Panc1 (cell line): ENCODE results near the gene FAM168B. TPM values are rescaled to one million over a fixed set of nuclear protein-coding genes. Genes with fewer than 3 reads are reported as not detected.
"Not testable (repeated sequence)": the region's sequence is repeated elsewhere in the genome, so short reads cannot be mapped to it uniquely, and the experiment has no call there.

Experiments
- ATAC-seq: fragments of 200-7000 bp; cut with Tn5 transposase; 2 replicates; pipeline ENCODE4 v1.9.1; 2020; ENCODE audit warnings: mild to moderate bottlenecking, moderate library complexity
- BruUV-seq: library from RNA; stranded (reverse); fragments of 400-500 nt; replicated peaks from 2 replicates; lab custom pipeline; 2021; lab: Mats Ljungman, UMichigan
- CTCF ChIA-PET: fragments of 300-600 bp; sonication (Branson Sonifier 250); formaldehyde crosslinking; loops from one replicate; lab custom pipeline; 2022; ENCODE audit warnings: antibody characterized with exemption; lab: Charles Lee
- POLR2A ChIA-PET: fragments of 300-600 bp; sonication (Branson Sonifier 250); formaldehyde crosslinking; loops from one replicate; lab custom pipeline; 2022; ENCODE audit warnings: antibody characterized with exemption; lab: Charles Lee
- DNase-seq: peaks from one replicate; pipeline ENCODE4 v3.0.0-alpha.2; 2010; ENCODE audit warnings: low read depth, low spot score
- H3K27ac ChIP-seq: 2 replicates; pipeline ENCODE4 v1.5.1; 2011; ENCODE audit warnings: mild to moderate bottlenecking, low read length, inconsistent platforms
- H3K27me3 ChIP-seq: fragments of 200-500 bp; sonication (Bioruptor generic); 2 replicates; pipeline ENCODE4 v1.6.0; 2014; ENCODE audit warnings: low read length, inconsistent platforms; ENCODE audit not compliant: control insufficient read depth, insufficient read depth
- H3K36me3 ChIP-seq: fragments of 200-500 bp; sonication (Bioruptor generic); 2 replicates; pipeline ENCODE4 v1.5.1; 2014; ENCODE audit warnings: inconsistent platforms, mild to moderate bottlenecking, low read length, moderate library complexity; ENCODE audit not compliant: control insufficient read depth, insufficient read depth
- H3K4me1 ChIP-seq: 2 replicates; pipeline ENCODE4 v1.5.1; 2011; ENCODE audit warnings: inconsistent platforms, mild to moderate bottlenecking, low read length, moderate library complexity; ENCODE audit not compliant: control insufficient read depth, insufficient read depth
- H3K4me3 ChIP-seq, 2 experiments: 2 replicates each; pipeline ENCODE4 v1.5.1; 2011 to 2012; ENCODE audit warnings: low read depth in 2 of 2, low read length in 2 of 2, mild to moderate bottlenecking in 2 of 2, inconsistent platforms in 1 of 2, moderate library complexity in 1 of 2
- H3K9me3 ChIP-seq: fragments of 200-500 bp; sonication (Bioruptor generic); 2 replicates; pipeline ENCODE4 v1.5.1; 2014; ENCODE audit warnings: low read depth, mild to moderate bottlenecking, inconsistent platforms, low read length, moderate library complexity; ENCODE audit not compliant: control insufficient read depth, insufficient read depth
- CTCF ChIP-seq: fragments of 450-650 bp; IDR thresholded peaks from 2 replicates; pipeline ENCODE4 v1.5.1; 2017; ENCODE audit warnings: mild to moderate bottlenecking
- POLR2AphosphoS5 ChIP-seq: IDR thresholded peaks from 2 replicates; pipeline ENCODE4 v1.6.1; 2012; ENCODE audit warnings: mild to moderate bottlenecking, low read depth, low read length, moderate library complexity
- SIN3A ChIP-seq: IDR thresholded peaks from 2 replicates; pipeline ENCODE4 v1.6.1; 2012; ENCODE audit warnings: low read depth, mild to moderate bottlenecking, low read length, moderate library complexity, borderline replicate concordance; ENCODE audit not compliant: insufficient read depth
- TCF7L2 ChIP-seq: IDR thresholded peaks from 2 replicates; pipeline ENCODE4 v1.6.1; 2011; ENCODE audit warnings: mild to moderate bottlenecking, low read depth, low read length, inconsistent platforms
- in situ Hi-C: cut with HindIII; loops from 2 replicates; pipeline ENCODE4 v1.10.0; 2016; ENCODE audit warnings: low sequenced_read_pairs, low pct_unique_long_range_greater_than_20kb
- intact Hi-C: fragments of 100-400 bp; cut with micrococcal nuclease; formaldehyde crosslinking; loops from one replicate; pipeline ENCODE4 v1.10.0; 2022; ENCODE audit not compliant: unreplicated experiment
- total RNA-seq: library from RNA; stranded (reverse); gene quantifications from one replicate; pipeline ENCODE4 v1.2.1, GENCODE V29; 2021; ENCODE audit not compliant: unreplicated experiment
- TF ChIP-seq, protein P1 (sequence below), 2 experiments: IDR thresholded peaks; 2 replicates each; pipeline ENCODE4 v1.6.1; 2011 to 2012; ENCODE audit warnings: low read depth in 2 of 2, control low read depth in 1 of 2, low read length in 1 of 2, mild to moderate bottlenecking in 1 of 2, moderate library complexity in 1 of 2; ENCODE audit not compliant: insufficient read depth in 1 of 2

Gene FAM168B
- total RNA-seq, 1 experiment from 2014 or later = 137 TPM

GRCh38 chr2:131076707-131077106, 16.6 kb downstream of the FAM168B start:
- no peaks in the 10 kb centered on the region for H3K9me3 ChIP-seq
- ChIA-PET CTCF (no interaction called here), POLR2A (no interaction called here)
- no peak for ATAC-seq
- H3K4me1 ChIP-seq = no peaks in the 10 kb centered on the region
- in situ Hi-C loops = no loop called here
- BruUV-seq = no TSS peak
- no peaks in the 10 kb centered on the region for H3K27me3 ChIP-seq
- no peak overlapping the region for H3K27ac ChIP-seq
- peaks cover 24% of the 10 kb centered on the region for H3K36me3 ChIP-seq
- TF ChIP-seq SIN3A (no peak), POLR2AphosphoS5 (no peak), CTCF (no peak)
- H3K4me3 ChIP-seq = no peak overlapping the region
- intact Hi-C loops = no loop called here
- no peak for DNase-seq

- not testable (repeated sequence) for DNase-seq
Measured at GRCh38 chr2:131075578-131075977, 17.7 kb downstream of the FAM168B start.

DNA sequence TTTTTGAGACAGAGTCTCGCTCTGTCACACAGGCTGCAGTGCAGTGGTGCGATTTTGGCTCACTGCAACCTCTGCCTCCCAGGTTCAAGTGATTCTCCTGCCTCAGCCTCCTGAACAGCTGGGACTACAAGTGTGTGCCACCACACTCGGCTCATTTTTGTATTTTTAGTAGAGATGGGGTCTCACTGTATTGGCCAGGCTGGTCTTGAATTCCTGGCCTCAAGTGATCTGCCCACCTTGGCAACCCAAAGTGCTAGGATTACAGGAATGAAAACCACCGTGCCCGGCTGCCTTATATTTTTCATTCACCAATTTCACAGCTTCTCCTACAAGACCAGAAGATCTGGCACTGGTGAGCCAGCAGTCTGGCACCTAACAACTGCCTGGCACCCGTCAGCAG, 25.1 kb downstream of the FAM168B start:
- DNase-seq, H3K27ac ChIP-seq, H3K4me1 ChIP-seq, BruUV-seq, H3K27me3 ChIP-seq, H3K4me3 ChIP-seq, in situ Hi-C loops, H3K9me3 ChIP-seq, ATAC-seq, CTCF ChIA-PET, POLR2A ChIA-PET, intact Hi-C loops: not testable (repeated sequence)
- peaks cover 14% of the 10 kb centered on the region; the same call in 1 of the 2 replicates for H3K36me3 ChIP-seq

More at GRCh38 chr2:131075578-131075977, 17.7 kb downstream of the FAM168B start:
- H3K4me1 ChIP-seq, BruUV-seq, intact Hi-C loops, CTCF ChIA-PET, H3K27ac ChIP-seq, ATAC-seq, H3K4me3 ChIP-seq, in situ Hi-C loops, POLR2A ChIA-PET, H3K27me3 ChIP-seq, H3K9me3 ChIP-seq: not testable (repeated sequence)
- H3K36me3 ChIP-seq = peaks cover 26% of the 10 kb centered on the region

DNA sequence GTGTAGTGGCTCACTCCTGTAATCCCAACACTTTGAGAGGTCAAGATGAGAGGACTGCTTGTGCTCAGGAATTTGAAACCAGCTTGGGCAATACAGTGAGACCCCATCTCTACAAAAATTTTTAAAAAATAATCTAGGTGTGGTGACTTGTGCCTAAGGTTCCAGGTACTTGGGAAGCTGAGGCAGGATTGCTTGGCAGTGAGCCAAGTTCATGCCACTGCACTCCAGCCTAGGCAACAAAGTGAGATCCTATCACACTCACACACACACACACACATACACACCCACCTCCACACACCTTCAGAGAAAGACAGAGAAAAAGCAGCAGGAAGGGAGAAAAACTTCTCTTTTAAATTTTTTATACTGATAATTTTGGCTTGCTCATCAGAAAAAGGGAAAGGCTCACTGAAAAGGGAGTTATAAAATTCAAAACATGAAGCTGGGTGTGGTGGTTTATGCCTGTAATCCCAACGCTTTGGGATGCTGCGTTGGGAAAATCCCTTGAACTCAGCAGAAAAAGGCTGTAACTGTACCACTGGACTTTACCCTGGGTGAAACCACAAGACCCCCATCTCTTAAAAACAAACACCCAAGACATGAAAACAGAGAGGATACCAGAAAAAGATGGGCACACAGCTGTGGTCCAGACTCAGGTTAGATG, 25.7 kb downstream of the FAM168B start:
- Histone ChIP-seq H3K4me3 (no peak overlapping the region), H3K36me3 (peaks cover 18% of the 10 kb centered on the region; the same call in 1 of the 2 replicates), H3K4me1 (no peaks in the 10 kb centered on the region), H3K27me3 (no peaks in the 10 kb centered on the region), H3K27ac (no peak overlapping the region), H3K9me3 (no peaks in the 10 kb centered on the region)
- in situ Hi-C loops = no loop called here
- DNase-seq (no peak), ATAC-seq (no peak)
- ChIA-PET CTCF (no interaction called here), POLR2A (no interaction called here)
- BruUV-seq = no TSS peak
- TF ChIP-seq SIN3A = no peak
- no peak for TF ChIP-seq CTCF
- TF ChIP-seq, protein P1, sequence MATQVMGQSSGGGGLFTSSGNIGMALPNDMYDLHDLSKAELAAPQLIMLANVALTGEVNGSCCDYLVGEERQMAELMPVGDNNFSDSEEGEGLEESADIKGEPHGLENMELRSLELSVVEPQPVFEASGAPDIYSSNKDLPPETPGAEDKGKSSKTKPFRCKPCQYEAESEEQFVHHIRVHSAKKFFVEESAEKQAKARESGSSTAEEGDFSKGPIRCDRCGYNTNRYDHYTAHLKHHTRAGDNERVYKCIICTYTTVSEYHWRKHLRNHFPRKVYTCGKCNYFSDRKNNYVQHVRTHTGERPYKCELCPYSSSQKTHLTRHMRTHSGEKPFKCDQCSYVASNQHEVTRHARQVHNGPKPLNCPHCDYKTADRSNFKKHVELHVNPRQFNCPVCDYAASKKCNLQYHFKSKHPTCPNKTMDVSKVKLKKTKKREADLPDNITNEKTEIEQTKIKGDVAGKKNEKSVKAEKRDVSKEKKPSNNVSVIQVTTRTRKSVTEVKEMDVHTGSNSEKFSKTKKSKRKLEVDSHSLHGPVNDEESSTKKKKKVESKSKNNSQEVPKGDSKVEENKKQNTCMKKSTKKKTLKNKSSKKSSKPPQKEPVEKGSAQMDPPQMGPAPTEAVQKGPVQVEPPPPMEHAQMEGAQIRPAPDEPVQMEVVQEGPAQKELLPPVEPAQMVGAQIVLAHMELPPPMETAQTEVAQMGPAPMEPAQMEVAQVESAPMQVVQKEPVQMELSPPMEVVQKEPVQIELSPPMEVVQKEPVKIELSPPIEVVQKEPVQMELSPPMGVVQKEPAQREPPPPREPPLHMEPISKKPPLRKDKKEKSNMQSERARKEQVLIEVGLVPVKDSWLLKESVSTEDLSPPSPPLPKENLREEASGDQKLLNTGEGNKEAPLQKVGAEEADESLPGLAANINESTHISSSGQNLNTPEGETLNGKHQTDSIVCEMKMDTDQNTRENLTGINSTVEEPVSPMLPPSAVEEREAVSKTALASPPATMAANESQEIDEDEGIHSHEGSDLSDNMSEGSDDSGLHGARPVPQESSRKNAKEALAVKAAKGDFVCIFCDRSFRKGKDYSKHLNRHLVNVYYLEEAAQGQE (IDR thresholded peaks at IDR 0.05; ENCODE audit: insufficient read depth in 1 of 2, low read depth in 2 of 2, low read length in 1 of 2) = no peak
- TF ChIP-seq POLR2AphosphoS5 = no peak
- no peak for TF ChIP-seq TCF7L2
- intact Hi-C loops = no loop called here
